GM10248 (cell line): ENCODE data around the gene PRC1.

Experiments used
- CTCF ChIA-PET: fragments of 300-600 bp; sonication (Branson Sonifier 250); formaldehyde crosslinking; extraction: SDS; loops from one replicate; lab custom pipeline; 2021; ENCODE audit warnings: antibody characterized with exemption; lab: Yijun Ruan, JAX
- POLR2A ChIA-PET: fragments of 350-650 bp; sonication (Branson Sonifier 250); formaldehyde crosslinking; extraction: SDS; loops from one replicate; lab custom pipeline; 2020; ENCODE audit warnings: antibody characterized with exemption; lab: Yijun Ruan, JAX
- DNase-seq: peaks from one replicate; pipeline ENCODE4 v3.0.0; 2012; ENCODE audit errors: extremely low spot score
- CTCF ChIP-seq: IDR thresholded peaks from 2 replicates; pipeline ENCODE4 v1.5.1; 2012; ENCODE audit warnings: mild to moderate bottlenecking, low read depth; ENCODE audit errors: extremely low read depth, missing control alignments, control extremely low read depth

Gene PRC1

GRCh38 chr15:90942354-90943120 is 51.8 kb downstream of the PRC1 start:
- DNase-seq, result no peak
- CTCF ChIA-PET, result interaction anchor here (1.0 to 23.2 kb wide), 8 partner anchors 6 to 330 kb away, joined by 3 to 447 read pairs (median 6); partner anchors contain the start of genes HDDC3, RCCD1 and UNC45A
- POLR2A ChIA-PET, result interaction anchor here (1.0 kb wide), 1 partner anchor 9 kb away, joined by 3 read pairs; no protein-coding TSS in a partner anchor
- no peak for TF ChIP-seq CTCF

GRCh38 chr15:90941038-90941437 is 53.3 kb downstream of the PRC1 start:
- ChIA-PET CTCF (interaction anchor here (1.3 to 23.2 kb wide), 4 partner anchors 4 to 55 kb away, joined by 3 to 447 read pairs (median 226); partner anchors contain the start of genes HDDC3, RCCD1 and UNC45A), POLR2A (no interaction called here)
- TF ChIP-seq CTCF, result no peak
- DNase-seq, result no peak

DNA sequence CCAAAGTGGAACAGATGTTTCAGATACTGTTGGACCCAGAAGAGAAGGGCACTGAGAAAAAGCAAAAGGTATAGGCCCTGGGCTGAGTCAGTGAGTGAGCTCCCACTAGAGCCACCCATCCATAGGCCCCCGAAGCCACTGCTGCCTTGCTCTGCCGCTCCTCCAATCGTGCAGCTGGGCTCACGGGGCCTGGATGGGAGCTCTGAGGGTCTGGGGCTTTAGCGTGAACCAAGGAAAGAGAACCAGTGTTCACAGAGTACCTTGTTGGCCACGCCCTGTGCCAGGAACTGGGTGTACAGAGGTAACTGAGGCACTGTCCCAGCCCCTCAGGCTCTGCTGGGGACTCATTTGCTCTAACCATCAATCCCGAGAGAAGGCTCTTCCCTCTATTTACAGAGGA is 54.6 kb downstream of the PRC1 start:
- CTCF ChIA-PET, result interaction anchor here (1.0 to 16.6 kb wide), 3 partner anchors 12 to 109 kb away, joined by 3 to 447 read pairs (median 3); partner anchors contain the start of genes MAN2A2 and RCCD1
- POLR2A ChIA-PET, result interaction anchor here (0.6 kb wide), 1 partner anchor 81 kb away, joined by 4 read pairs; no protein-coding TSS in a partner anchor

GRCh38 chr15:90938261-90938660 is 56.1 kb downstream of the PRC1 start:
- no peak for TF ChIP-seq CTCF
- POLR2A ChIA-PET, result no interaction called here
- no peak for DNase-seq
- CTCF ChIA-PET, result interaction anchor here (1.0 to 16.6 kb wide), 3 partner anchors 14 to 43 kb away, joined by 3 to 447 read pairs (median 8); partner anchors contain the start of genes MAN2A2 and RCCD1

More for the DNA sequence above, 54.6 kb downstream of the PRC1 start:
- no peak for DNase-seq
- TF ChIP-seq CTCF, result no peak

- ChIA-PET CTCF (interaction anchor here (2.2 to 16.6 kb wide), 2 partner anchors 15 to 34 kb away, joined by 8 to 447 read pairs; partner anchors contain the start of genes MAN2A2 and RCCD1), POLR2A (no interaction called here)
- TF ChIP-seq CTCF, result no peak
- DNase-seq, result no peak
Measured at GRCh38 chr15:90936823-90937222, 57.5 kb downstream of the PRC1 start.

DNA sequence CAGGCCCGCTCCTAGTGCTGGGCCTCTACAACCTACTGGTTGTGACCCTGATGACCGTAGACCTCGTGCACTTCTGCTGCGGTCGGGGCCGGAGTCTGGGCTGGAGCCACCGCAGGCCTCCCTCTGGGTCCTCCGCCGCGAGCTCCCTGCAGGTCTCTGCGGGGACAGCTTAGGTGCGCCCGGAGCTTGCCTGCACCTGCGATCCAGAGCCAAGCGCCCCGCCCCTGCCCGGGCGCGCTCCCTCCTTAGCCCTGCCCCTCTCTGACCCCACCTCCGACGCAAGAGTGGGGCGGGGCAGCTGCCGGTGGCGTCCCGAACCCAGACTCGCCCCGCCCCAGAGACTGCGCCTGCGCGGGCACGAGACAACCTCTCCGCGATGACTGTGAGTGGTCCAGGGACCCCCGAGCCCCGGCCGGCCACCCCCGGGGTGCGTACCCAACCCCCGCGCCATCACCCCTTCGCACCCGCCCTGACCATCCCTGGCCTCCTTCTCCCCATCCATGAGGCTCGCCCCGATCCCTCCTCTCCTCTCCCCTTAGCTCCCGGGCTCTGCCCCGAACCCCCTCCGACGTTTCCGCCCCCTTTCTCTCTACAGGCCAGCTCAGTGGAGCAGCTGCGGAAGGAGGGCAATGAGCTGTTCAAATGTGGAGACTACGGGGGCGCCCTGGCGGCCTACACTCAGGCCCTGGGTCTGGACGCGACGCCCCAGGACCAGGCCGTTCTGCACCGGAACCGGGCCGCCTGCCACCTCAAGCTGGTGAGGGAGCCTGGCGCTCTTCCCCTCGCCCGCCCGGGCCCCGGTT is 59.2 kb downstream of the PRC1 start, which contains the start of gene UNC45A:
Gene UNC45A (plus strand): TSS at position 337 of the 803 bp plus-strand sequence. CDS start 40 bp downstream, at position 377.
- ChIA-PET POLR2A (interaction anchor here (0.5 to 1.9 kb wide), 3 partner anchors 19 to 884 kb away, joined by 3 to 8 read pairs (median 4); partner anchors contain the start of gene RCCD1), CTCF (interaction anchor here (0.9 to 16.6 kb wide), 33 partner anchors 12 to 641 kb away, joined by 3 to 447 read pairs (median 5); partner anchors contain the start of genes FES, MAN2A2 and RCCD1)
- peak; percentile 98 for DNase-seq
- no peak for TF ChIP-seq CTCF
